ENCODE data around the gene DAB2.
A peak's percentile ranks its signal among the peaks of the same experiment; 100 is the strongest.

The DAB2 gene

GRCh38 chr5:39447059-39447458 is 22.3 kb upstream of the DAB2 start:
- DNase-seq: no peak

DNA sequence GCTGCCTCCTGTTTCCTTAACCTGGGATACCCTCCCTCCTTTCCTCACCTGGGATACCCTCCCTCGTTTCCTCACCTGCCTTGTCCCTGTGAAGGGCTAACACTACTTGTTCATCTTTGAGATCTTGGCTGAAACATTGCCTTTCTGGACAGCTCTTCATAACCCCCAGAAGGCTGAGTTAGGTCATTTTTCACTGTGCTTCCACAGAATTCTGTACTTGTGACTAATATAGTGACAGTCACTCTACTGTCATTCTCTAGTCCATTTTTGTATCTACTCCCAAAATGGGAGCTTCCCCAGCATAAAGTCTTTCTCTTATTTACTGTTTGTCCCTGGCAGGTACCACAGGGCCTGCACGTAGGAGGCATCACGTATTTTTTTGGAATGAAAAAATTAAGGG is 21.5 kb upstream of the DAB2 start:
- no peak for DNase-seq

GRCh38 chr5:39443911-39444310 is 19.1 kb upstream of the DAB2 start:
- no peak for DNase-seq

DNA sequence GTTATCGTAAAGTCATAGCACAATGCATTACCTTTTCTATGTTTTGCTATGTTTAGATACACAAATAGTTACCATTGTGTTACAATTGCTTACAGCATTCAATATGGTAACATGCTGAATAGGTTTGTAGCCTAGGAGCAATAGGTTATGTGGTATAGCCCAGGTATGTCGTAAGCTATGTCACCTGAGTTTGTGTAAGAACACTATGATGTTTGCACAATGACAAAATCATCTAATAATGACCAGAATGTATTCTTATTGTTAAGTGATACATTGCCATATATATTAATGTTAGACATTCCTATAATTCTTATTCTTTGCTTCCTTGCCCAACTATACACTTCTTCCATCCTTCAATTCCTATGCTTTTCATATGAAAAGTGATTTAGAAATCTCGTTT is 18.2 kb upstream of the DAB2 start:
- DNase-seq: no peak

GRCh38 chr5:39441838-39442237 is 17.1 kb upstream of the DAB2 start:
- DNase-seq: no peak

GRCh38 chr5:39440958-39441624 is 16.3 kb upstream of the DAB2 start:
- no peak for DNase-seq

DNA sequence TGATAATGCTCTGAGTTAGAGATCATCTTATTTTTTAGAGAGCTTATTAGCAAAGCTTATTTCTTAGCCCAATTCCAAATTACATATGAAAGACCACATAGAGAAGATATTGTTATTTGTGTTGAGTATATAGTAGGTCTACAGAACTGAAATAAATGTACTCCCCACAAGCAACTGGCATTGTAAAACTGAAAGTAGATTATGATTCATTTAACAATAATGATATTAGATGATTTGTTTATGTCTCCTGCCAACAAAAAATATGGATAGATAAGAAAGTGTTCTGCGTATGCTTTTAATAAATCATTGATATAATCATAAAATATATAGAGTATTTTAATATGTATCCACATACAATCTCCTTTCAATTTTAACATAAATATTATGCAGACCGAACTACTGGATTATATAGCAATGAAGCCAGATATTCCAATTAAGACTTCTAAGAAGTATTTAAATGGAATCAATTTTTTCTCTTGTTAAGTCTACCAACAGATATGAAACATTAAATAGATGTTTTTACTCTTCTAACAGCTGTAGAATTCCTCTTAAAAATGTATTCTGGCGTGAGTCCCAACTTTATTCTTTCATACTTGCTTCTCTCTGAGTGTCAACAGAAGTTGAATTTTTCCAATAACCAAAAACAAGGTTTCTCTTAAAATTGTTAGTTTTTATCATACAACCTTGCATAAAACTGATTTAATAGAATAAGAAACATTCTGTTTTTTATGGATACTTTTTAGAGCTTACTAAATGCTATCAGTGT is 15.6 kb upstream of the DAB2 start:
- no peak for DNase-seq

- DNase-seq: no peak
Observed at GRCh38 chr5:39439582-39440162, 14.9 kb upstream of the DAB2 start.

GRCh38 chr5:39437467-39437866 is 12.7 kb upstream of the DAB2 start:
- peak; percentile 6 for DNase-seq

DNA sequence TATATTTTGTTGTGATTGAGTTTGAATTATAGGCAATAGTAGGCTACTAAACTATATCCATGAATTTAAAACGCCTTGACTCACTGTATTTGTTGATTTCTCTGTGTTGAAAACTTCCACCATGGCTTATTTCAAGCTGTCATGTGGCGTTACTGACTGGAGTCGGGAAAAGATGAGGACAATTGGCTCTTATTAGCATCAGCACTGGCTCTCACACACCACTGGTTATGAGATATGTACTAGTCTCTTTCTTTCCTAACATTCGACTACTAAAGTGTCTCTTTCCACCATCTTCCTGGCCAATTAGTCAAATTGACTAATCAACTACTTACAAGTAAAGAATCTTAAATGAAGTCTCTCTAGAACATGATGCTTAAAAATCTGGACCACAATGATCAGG is 9.1 kb upstream of the DAB2 start:
- DNase-seq: no peak

DNA sequence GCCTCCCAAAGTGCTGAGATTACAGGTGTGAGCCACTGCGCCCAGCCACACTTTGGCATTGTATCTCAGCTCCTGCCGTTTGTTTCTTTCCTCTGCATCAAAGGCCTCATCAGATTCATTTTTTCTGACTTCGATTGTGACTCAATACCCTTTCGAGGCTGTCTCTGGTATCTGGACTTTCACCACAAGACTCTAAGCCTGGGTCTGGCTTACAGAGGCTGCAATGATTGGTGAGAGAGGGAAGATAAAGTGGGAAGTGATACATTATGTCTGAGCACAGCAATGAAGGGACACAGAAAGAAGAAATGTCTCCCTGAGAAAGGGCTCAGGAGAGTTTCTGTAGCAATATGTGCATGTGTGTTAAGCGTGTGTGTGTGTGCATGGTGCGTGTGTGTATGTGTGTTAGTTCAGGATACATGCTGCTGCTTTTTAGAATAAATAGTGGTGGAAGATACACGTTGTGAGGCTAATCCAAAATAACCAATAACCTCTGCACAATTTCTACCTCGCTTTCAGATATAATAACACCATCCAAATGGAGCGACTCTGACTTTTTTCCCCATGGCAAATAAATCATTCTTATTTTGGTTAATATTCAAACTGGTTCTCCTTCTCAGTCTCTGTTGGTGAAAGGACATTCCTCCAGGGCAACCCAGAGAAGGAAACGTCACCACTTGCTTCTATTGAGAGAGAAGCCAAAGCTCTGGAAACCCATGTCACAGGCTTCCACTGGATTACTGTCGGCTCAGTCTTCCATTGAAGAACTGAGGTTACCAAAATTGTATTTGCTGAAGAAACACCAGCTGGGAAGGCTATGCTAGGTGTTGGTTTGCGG is 8.1 kb upstream of the DAB2 start:
- DNase-seq: no peak

DNA sequence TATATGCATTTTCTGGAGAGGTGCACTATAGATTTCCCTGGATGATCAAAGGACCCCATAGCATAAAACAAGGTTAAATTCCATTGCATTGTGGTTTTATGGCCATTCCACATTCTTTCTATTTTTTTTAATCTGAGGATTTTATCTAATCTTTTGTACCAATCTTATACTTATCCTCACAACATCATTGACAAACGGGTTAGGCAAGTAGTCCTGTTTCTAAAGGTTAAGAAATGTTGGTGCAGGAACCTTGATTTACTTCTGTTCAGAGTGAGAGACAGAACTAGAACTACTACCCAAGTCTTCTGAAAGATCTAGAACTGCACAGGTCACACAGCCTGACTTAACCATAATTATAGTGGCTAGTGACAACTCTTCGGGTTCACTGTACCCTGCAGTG is 5.7 kb upstream of the DAB2 start:
- DNase-seq: no peak

- DNase-seq: no peak
Observed at GRCh38 chr5:39428640-39429039, 3.9 kb upstream of the DAB2 start.

DNA sequence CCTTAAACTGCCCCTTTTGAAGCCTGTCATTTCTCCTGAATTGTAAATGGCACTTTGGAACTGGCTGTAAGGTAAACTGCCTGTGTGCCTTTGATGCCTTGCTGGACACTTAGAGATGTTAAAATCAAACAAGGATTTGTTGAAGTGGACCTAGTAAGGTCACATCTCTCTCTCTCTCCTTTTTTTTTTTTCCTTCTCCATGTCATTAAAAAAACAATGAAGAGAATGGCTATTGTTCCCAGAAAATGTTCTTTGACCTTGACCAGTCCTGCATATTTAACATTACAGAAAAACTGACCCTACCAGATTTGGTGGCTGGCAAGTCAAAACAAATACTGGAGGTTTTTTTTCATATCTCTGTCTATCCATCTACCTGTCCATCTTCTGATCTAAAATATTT is 2.9 kb upstream of the DAB2 start:
- no peak for DNase-seq

GRCh38 chr5:39427229-39427628 is 2.4 kb upstream of the DAB2 start:
- no peak for DNase-seq

GRCh38 chr5:39426746-39427105 is 1.9 kb upstream of the DAB2 start:
- no peak for DNase-seq

- no peak for DNase-seq
Observed at GRCh38 chr5:39426051-39426745, 1.4 kb upstream of the DAB2 start.

DNA sequence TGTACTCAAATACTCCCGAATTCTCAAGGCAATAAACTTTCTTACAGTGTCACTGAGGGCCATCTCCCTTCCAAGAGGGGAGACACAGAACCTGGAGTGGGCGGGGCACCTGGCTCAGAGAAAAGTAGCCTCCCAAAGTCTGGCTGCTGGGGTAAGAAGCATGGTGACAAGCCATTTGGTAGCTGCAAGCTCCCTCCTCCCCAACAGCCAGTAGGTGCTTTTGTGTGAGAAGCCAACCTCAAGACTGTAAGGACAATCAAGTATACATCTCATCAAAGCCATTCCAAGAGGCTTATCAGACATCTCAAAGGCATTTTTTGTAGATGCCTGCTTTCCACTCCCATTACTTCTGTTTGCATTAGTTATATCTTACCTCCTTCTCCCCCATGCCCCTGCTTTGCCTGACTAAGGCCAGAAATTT is 1.4 kb downstream of the DAB2 start:
- DNase-seq: no peak

- no peak for DNase-seq
Observed at GRCh38 chr5:39422728-39423285, 2.0 kb downstream of the DAB2 start.

GRCh38 chr5:39422036-39422606 is 2.7 kb downstream of the DAB2 start:
- DNase-seq: no peak

DNA sequence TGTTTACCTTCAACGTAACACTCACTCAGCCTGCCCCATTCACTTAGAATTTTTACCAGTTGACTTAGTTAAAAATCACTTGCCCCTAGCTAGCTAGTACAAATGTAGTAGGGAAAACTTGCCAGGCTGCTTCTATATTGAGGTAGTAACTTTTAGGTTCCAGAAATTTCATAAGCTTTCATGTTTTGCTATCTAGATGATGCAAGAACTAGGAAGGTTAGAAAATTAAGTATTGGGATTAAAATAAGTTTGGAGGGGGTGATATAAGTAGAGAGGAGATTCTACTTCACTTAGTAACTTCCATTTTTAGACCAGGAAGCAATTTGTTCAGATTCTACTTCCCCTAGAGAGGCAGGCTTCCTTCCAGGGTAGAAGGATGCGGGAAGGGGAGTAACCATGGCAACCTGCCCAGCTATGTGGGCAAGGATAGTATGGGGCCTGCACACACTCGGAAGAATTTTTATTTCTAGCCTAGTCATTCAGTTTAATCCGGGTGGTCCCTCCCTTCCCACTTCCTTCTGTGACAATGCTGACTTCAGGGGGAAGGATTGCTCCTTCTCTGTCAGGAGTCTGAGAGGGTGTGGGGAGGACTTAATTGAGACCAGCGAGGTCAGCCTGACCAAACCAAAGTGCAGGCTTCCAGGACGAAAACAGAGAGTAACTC is 4.2 kb downstream of the DAB2 start:
- no peak for DNase-seq

DNA sequence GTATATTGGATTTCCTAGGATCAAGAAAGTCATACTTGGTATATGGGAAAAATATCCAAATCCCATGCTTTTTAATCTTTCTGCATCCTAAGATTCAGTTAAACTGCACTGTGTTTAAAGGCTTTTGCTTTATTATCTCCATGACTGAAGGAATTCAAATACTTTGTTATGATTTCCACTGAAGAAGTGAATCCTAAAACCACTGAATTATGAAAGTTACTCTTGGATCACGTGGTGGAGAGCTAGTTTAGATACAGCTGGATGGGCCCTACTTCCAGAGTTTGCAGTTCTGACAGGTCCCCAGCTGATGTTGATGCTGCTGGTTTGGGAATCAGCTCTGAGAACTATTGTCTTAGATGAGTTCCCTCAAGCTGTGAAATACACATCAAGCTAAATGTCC is 5.0 kb downstream of the DAB2 start:
- no peak for DNase-seq
